ENCODE data around the gene TTC23L.

The TTC23L gene

GRCh38 chr5:34870382-34870781 is 31.4 kb downstream of the TTC23L start:
- no peak overlapping the region for H3K4me3 Mint-ChIP-seq
- H3K27ac Mint-ChIP-seq: no peak overlapping the region
- H3K4me1 Mint-ChIP-seq (ENCODE audit: low read depth): no peaks in the 10 kb centered on the region
- no peaks in the 10 kb centered on the region for H3K9me3 Mint-ChIP-seq
- no peaks in the 10 kb centered on the region for H3K36me3 Mint-ChIP-seq (ENCODE audit: low read depth)
- peaks cover 8% of the 10 kb centered on the region for H3K27me3 Mint-ChIP-seq (ENCODE audit: low read depth)

GRCh38 chr5:34876275-34876674 is 37.3 kb downstream of the TTC23L start:
- peaks cover 7% of the 10 kb centered on the region for H3K9me3 Mint-ChIP-seq
- no peak overlapping the region for H3K27ac Mint-ChIP-seq
- H3K4me1 Mint-ChIP-seq (ENCODE audit: low read depth): no peaks in the 10 kb centered on the region
- H3K36me3 Mint-ChIP-seq (ENCODE audit: low read depth): no peaks in the 10 kb centered on the region
- no peak overlapping the region for H3K4me3 Mint-ChIP-seq
- peaks cover 9% of the 10 kb centered on the region for H3K27me3 Mint-ChIP-seq (ENCODE audit: low read depth)

GRCh38 chr5:34881246-34881645 is 42.3 kb downstream of the TTC23L start:
- peaks cover 14% of the 10 kb centered on the region for H3K27me3 Mint-ChIP-seq (ENCODE audit: low read depth)
- no peak overlapping the region for H3K27ac Mint-ChIP-seq
- H3K36me3 Mint-ChIP-seq (ENCODE audit: low read depth): no peaks in the 10 kb centered on the region
- H3K4me1 Mint-ChIP-seq (ENCODE audit: low read depth): no peaks in the 10 kb centered on the region
- H3K9me3 Mint-ChIP-seq: peaks cover 3% of the 10 kb centered on the region
- no peak overlapping the region for H3K4me3 Mint-ChIP-seq

GRCh38 chr5:34886392-34887119 is 47.6 kb downstream of the TTC23L start:
- Mint-ChIP-seq H3K4me1 (ENCODE audit: low read depth) (no peaks in the 10 kb centered on the region), H3K27me3 (ENCODE audit: low read depth) (peaks cover 16% of the 10 kb centered on the region), H3K36me3 (ENCODE audit: low read depth) (no peaks in the 10 kb centered on the region), H3K9me3 (no peaks in the 10 kb centered on the region), H3K27ac (no peak overlapping the region), H3K4me3 (no peak overlapping the region)

GRCh38 chr5:34889394-34889793 is 50.4 kb downstream of the TTC23L start:
- no peak overlapping the region for H3K4me3 Mint-ChIP-seq
- H3K9me3 Mint-ChIP-seq: no peaks in the 10 kb centered on the region
- H3K27ac Mint-ChIP-seq: no peak overlapping the region
- H3K4me1 Mint-ChIP-seq (ENCODE audit: low read depth): no peaks in the 10 kb centered on the region
- peaks cover 6% of the 10 kb centered on the region for H3K27me3 Mint-ChIP-seq (ENCODE audit: low read depth)
- no peaks in the 10 kb centered on the region for H3K36me3 Mint-ChIP-seq (ENCODE audit: low read depth)

- H3K27ac Mint-ChIP-seq: no peak overlapping the region
- no peak overlapping the region for H3K4me3 Mint-ChIP-seq
- no peaks in the 10 kb centered on the region for H3K27me3 Mint-ChIP-seq (ENCODE audit: low read depth)
- no peaks in the 10 kb centered on the region for H3K4me1 Mint-ChIP-seq (ENCODE audit: low read depth)
- H3K9me3 Mint-ChIP-seq: no peaks in the 10 kb centered on the region
- no peaks in the 10 kb centered on the region for H3K36me3 Mint-ChIP-seq (ENCODE audit: low read depth)
Observed at GRCh38 chr5:34891981-34892380, 53.0 kb downstream of the TTC23L start.

- no peaks in the 10 kb centered on the region for H3K36me3 Mint-ChIP-seq (ENCODE audit: low read depth)
Observed at GRCh38 chr5:34892414-34892813, 53.5 kb downstream of the TTC23L start.

GRCh38 chr5:34894716-34895115 is 55.8 kb downstream of the TTC23L start:
- Mint-ChIP-seq H3K4me3 (no peak overlapping the region), H3K27ac (no peak overlapping the region), H3K9me3 (no peaks in the 10 kb centered on the region), H3K27me3 (ENCODE audit: low read depth) (no peaks in the 10 kb centered on the region), H3K36me3 (ENCODE audit: low read depth) (no peaks in the 10 kb centered on the region), H3K4me1 (ENCODE audit: low read depth) (no peaks in the 10 kb centered on the region)

More at GRCh38 chr5:34892414-34892813, 53.5 kb downstream of the TTC23L start:
- H3K27ac Mint-ChIP-seq: no peak overlapping the region
- H3K4me1 Mint-ChIP-seq (ENCODE audit: low read depth): no peaks in the 10 kb centered on the region
- H3K4me3 Mint-ChIP-seq: no peak overlapping the region
- no peaks in the 10 kb centered on the region for H3K27me3 Mint-ChIP-seq (ENCODE audit: low read depth)
- H3K9me3 Mint-ChIP-seq: no peaks in the 10 kb centered on the region

GRCh38 chr5:34895641-34896419 is 56.9 kb downstream of the TTC23L start:
- no peaks in the 10 kb centered on the region for H3K4me1 Mint-ChIP-seq (ENCODE audit: low read depth)
- H3K27ac Mint-ChIP-seq: no peak overlapping the region
- H3K4me3 Mint-ChIP-seq: no peak overlapping the region
- no peaks in the 10 kb centered on the region for H3K36me3 Mint-ChIP-seq (ENCODE audit: low read depth)
- no peaks in the 10 kb centered on the region for H3K27me3 Mint-ChIP-seq (ENCODE audit: low read depth)
- no peaks in the 10 kb centered on the region for H3K9me3 Mint-ChIP-seq

GRCh38 chr5:34897646-34898045 is 58.7 kb downstream of the TTC23L start:
- no peaks in the 10 kb centered on the region for H3K36me3 Mint-ChIP-seq (ENCODE audit: low read depth)
- no peak overlapping the region for H3K27ac Mint-ChIP-seq
- H3K4me1 Mint-ChIP-seq (ENCODE audit: low read depth): no peaks in the 10 kb centered on the region
- H3K9me3 Mint-ChIP-seq: no peaks in the 10 kb centered on the region
- H3K4me3 Mint-ChIP-seq: no peak overlapping the region
- H3K27me3 Mint-ChIP-seq (ENCODE audit: low read depth): no peaks in the 10 kb centered on the region

- H3K36me3 Mint-ChIP-seq (ENCODE audit: low read depth): no peaks in the 10 kb centered on the region
- no peaks in the 10 kb centered on the region for H3K4me1 Mint-ChIP-seq (ENCODE audit: low read depth)
- H3K27me3 Mint-ChIP-seq (ENCODE audit: low read depth): no peaks in the 10 kb centered on the region
- no peak overlapping the region for H3K4me3 Mint-ChIP-seq
- no peak overlapping the region for H3K27ac Mint-ChIP-seq
- H3K9me3 Mint-ChIP-seq: no peaks in the 10 kb centered on the region
Observed at GRCh38 chr5:34898258-34898895, 59.4 kb downstream of the TTC23L start.

- Mint-ChIP-seq H3K9me3 (no peaks in the 10 kb centered on the region), H3K4me3 (no peak overlapping the region), H3K27me3 (ENCODE audit: low read depth) (no peaks in the 10 kb centered on the region), H3K4me1 (ENCODE audit: low read depth) (no peaks in the 10 kb centered on the region), H3K36me3 (ENCODE audit: low read depth) (no peaks in the 10 kb centered on the region), H3K27ac (no peak overlapping the region)
Observed at GRCh38 chr5:34899066-34899465, 60.1 kb downstream of the TTC23L start.

GRCh38 chr5:34900652-34901051 is 61.7 kb downstream of the TTC23L start:
- Mint-ChIP-seq H3K4me1 (ENCODE audit: low read depth) (no peaks in the 10 kb centered on the region), H3K27ac (no peak overlapping the region), H3K9me3 (no peaks in the 10 kb centered on the region), H3K4me3 (no peak overlapping the region), H3K36me3 (ENCODE audit: low read depth) (no peaks in the 10 kb centered on the region), H3K27me3 (ENCODE audit: low read depth) (no peaks in the 10 kb centered on the region)

- H3K4me1 Mint-ChIP-seq (ENCODE audit: low read depth): no peaks in the 10 kb centered on the region
- H3K27ac Mint-ChIP-seq: no peak overlapping the region
- H3K27me3 Mint-ChIP-seq (ENCODE audit: low read depth): no peaks in the 10 kb centered on the region
- no peak overlapping the region for H3K4me3 Mint-ChIP-seq
- no peaks in the 10 kb centered on the region for H3K9me3 Mint-ChIP-seq
- H3K36me3 Mint-ChIP-seq (ENCODE audit: low read depth): no peaks in the 10 kb centered on the region
Observed at GRCh38 chr5:34903260-34903659, 64.3 kb downstream of the TTC23L start.

GRCh38 chr5:34905564-34905963 is 66.6 kb downstream of the TTC23L start:
- H3K9me3 Mint-ChIP-seq: no peaks in the 10 kb centered on the region
- peaks cover 7% of the 10 kb centered on the region for H3K36me3 Mint-ChIP-seq (ENCODE audit: low read depth)

More at GRCh38 chr5:34905564-34905963, 66.6 kb downstream of the TTC23L start:
- Mint-ChIP-seq H3K27ac (no peak overlapping the region), H3K4me1 (ENCODE audit: low read depth) (no peaks in the 10 kb centered on the region), H3K27me3 (ENCODE audit: low read depth) (no peaks in the 10 kb centered on the region), H3K4me3 (no peak overlapping the region)
